Tibial nerve (tissue), 4 donors: Measurements from ENCODE around the gene CDS2. TPM values are rescaled to one million over a fixed set of nuclear protein-coding genes. Genes with fewer than 3 reads are reported as not detected.
A peak's percentile ranks its signal among the peaks of the same experiment; 100 is the strongest.

Experiments
- DNase-seq, 2 donors: peaks; one replicate each; pipeline ENCODE4 v3.0.0-alpha.2; 2019; ENCODE audit warnings: low spot score in 2 of 2
- H3K27ac ChIP-seq, 4 donors: fragments of 200-600 bp; sonication (generic) in 3 of 4; one replicate each; pipeline ENCODE4 v1.5.1; 2017 to 2019; ENCODE audit warnings: mild to moderate bottlenecking in 1 of 4
- H3K27me3 ChIP-seq, 2 donors: fragments of 200-600 bp; sonication (generic) in 1 of 2; one replicate each; pipeline versions ENCODE4 v1.5.1 to v1.6.0; 2017 to 2019
- H3K36me3 ChIP-seq, 3 donors: fragments of 200-600 bp; sonication (generic); one replicate each; pipeline ENCODE4 v1.5.1; 2018 to 2019
- H3K4me1 ChIP-seq, 4 donors: fragments of 200-600 bp; sonication (generic) in 3 of 4; one replicate each; pipeline ENCODE4 v1.5.1; 2017 to 2019
- H3K4me3 ChIP-seq, 4 donors: fragments of 200-600 bp; sonication (generic) in 3 of 4; one replicate each; pipeline ENCODE4 v1.5.1; 2017 to 2019; ENCODE audit warnings: mild to moderate bottlenecking in 1 of 4, moderate library complexity in 1 of 4
- H3K9me3 ChIP-seq, 4 donors: fragments of 200-600 bp; sonication (generic) in 3 of 4; one replicate each; pipeline ENCODE4 v1.5.1; 2017 to 2019
- CTCF ChIP-seq, 5 experiments: fragments of 200-600 bp in 3 of 5; fragments of 450-650 bp in 2 of 5; sonication (generic) in 3 of 5; IDR thresholded peaks; one replicate each; pipeline ENCODE4 v1.5.1; 2016 to 2019; ENCODE audit warnings: antibody characterized with exemption in 5 of 5, mild to moderate bottlenecking in 3 of 5, moderate library complexity in 2 of 5
- EP300 ChIP-seq, 2 donors: sonication (generic); formaldehyde crosslinking; IDR thresholded peaks; one replicate each; pipeline ENCODE4 v1.6.1; 2017; ENCODE audit warnings: antibody characterized with exemption in 2 of 2, mild to moderate bottlenecking in 1 of 2
- POLR2A ChIP-seq, 2 donors: fragments of 450-650 bp; IDR thresholded peaks; one replicate each; pipeline ENCODE4 v1.6.1; 2017; ENCODE audit warnings: antibody characterized with exemption in 2 of 2, mild to moderate bottlenecking in 2 of 2, moderate library complexity in 2 of 2
- WGBS, 2 donors: methylation state at CpG; one replicate each; pipeline ENCODE4 v1.1.5; 2018; 5-methylcytosine and 5-hydroxymethylcytosine counted together
- total RNA-seq, 4 donors: library from RNA; depleted of rRNA; stranded (reverse); fragments of >200 nt; gene quantifications; one replicate each; pipeline ENCODE4 v1.1.0, GENCODE V29; 2016

The CDS2 gene
- total RNA-seq, 4 donors from 2014 or later, result 29.4 to 35.0 (median 34.1) TPM

DNA sequence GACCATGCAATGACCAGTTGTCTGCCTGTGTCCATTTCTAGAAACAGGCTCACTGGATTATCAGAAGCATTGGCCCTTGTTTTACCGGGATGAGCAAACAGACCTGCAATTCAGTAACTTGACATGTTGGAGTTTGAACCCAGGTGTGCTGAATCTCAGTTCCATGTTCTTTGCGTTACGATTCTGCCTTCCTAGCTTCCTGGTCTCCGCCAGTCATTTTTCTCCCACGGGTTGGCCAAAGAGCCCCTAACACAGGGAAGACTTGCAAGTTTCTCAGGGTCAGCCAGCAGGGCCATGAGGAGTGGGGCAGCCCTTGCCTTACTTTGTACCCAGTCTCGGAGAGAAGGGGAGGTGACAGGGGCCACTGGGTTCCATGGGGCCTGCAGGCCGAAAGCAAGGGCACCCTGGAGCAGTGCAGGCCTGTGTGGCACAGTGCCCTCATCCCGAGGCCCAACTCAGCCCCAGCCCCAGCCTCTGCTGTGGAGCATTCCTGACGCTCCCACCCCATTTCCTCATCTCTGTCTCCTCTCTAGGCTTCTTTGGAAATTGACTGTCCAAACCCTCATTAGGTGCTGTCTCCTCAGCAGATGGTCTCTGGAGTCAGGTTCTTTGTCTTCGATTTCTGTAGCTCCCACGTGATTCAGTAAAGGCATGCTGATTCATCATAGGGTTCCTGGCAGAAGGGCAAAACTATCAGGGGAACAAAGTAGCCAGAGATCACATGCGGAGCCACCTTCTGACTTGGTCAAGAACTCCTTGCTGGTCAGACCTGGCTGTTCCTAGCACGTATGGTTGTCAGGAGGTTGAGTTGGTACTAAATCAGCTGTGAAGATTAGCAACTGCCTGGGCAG lies 23.6 kb downstream of the CDS2 start:
- Histone ChIP-seq H3K4me1 (peaks cover 0 to 70% (median 24%) of the 10 kb centered on the region in 4 donors), H3K4me3 (no peak overlapping the region), H3K9me3 (no peaks in the 10 kb centered on the region), H3K27me3 (no peaks in the 10 kb centered on the region), H3K36me3 (no peaks in the 10 kb centered on the region), H3K27ac (peak overlapping the region in 1 of 4 donors; percentile 52)
- 80 to 84% methylated on average over 13 of the region's 13 CpGs for WGBS, 2 donors
- DNase-seq, result no peak
- TF ChIP-seq EP300 (IDR thresholded peaks at IDR 0.05) (no peak), POLR2A (IDR thresholded peaks at IDR 0.05) (no peak), CTCF (IDR thresholded peaks at IDR 0.05) (no peak)

DNA sequence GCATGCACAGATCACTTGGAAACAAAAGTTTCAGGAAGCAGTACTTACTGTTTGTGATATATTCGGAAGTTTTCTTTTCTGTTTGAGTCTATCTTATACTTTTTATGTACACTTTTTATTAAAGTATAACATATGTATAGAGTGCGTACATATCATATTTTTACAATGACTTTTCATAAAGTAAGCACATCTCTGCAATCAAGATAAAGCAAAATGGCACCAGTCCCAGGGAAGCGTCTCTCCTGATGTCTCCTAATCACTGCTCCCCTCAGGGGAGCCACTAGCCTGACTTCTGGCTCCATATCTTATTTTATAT lies 26.3 kb downstream of the CDS2 start:
- H3K4me3 ChIP-seq, result no peak overlapping the region
- 91% methylated on average over 3 of the region's 3 CpGs for WGBS, 2 donors
- no peaks in the 10 kb centered on the region for H3K9me3 ChIP-seq
- DNase-seq, result no peak
- H3K27ac ChIP-seq, result no peak overlapping the region
- TF ChIP-seq CTCF (IDR thresholded peaks at IDR 0.05) (no peak), POLR2A (IDR thresholded peaks at IDR 0.05) (no peak), EP300 (IDR thresholded peaks at IDR 0.05) (no peak)
- H3K4me1 ChIP-seq, result peaks cover 0 to 59% (median 11%) of the 10 kb centered on the region in 4 donors
- H3K36me3 ChIP-seq, result no peaks in the 10 kb centered on the region
- no peaks in the 10 kb centered on the region for H3K27me3 ChIP-seq

- 76 to 79% methylated on average over 5 of the region's 5 CpGs for WGBS, 2 donors
- Histone ChIP-seq H3K9me3 (no peaks in the 10 kb centered on the region), H3K36me3 (no peaks in the 10 kb centered on the region), H3K4me1 (peaks cover 0 to 52% (median 9%) of the 10 kb centered on the region in 4 donors), H3K27me3 (no peaks in the 10 kb centered on the region), H3K4me3 (no peak overlapping the region), H3K27ac (no peak overlapping the region)
- DNase-seq, result no peak
- TF ChIP-seq EP300 (IDR thresholded peaks at IDR 0.05) (no peak), CTCF (IDR thresholded peaks at IDR 0.05) (no peak), POLR2A (IDR thresholded peaks at IDR 0.05) (no peak)
Measured at GRCh38 chr20:5153612-5154542, 27.1 kb downstream of the CDS2 start.

DNA sequence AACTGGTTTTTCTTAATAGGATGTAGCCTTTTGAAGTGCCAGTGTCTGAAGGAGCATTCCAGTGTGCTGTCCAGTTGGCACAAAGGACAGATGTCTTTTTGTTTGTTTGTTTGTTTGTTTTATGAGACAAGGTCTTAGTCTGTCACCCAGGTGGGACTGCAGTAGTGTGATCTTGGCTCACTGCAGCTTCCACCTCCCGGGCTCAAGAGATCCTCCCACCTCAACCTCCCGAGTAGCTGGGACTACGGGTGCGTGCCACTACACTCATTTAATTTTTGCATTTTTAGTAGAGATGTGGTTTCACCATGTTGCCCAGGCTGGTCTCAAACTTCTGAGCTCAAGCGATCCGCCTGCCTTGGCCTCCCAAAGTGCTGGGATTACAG lies 27.7 kb downstream of the CDS2 start:
- H3K9me3 ChIP-seq, result no peaks in the 10 kb centered on the region
- TF ChIP-seq CTCF (IDR thresholded peaks at IDR 0.05) (no peak), EP300 (IDR thresholded peaks at IDR 0.05) (no peak), POLR2A (IDR thresholded peaks at IDR 0.05) (no peak)
- H3K27me3 ChIP-seq, result no peaks in the 10 kb centered on the region
- DNase-seq, result no peak
- H3K27ac ChIP-seq, result no peak overlapping the region
- 94% methylated on average over 6 of the region's 6 CpGs for WGBS, 2 donors
- H3K36me3 ChIP-seq, result no peaks in the 10 kb centered on the region
- H3K4me1 ChIP-seq, result peaks cover 0 to 45% (median 9%) of the 10 kb centered on the region in 4 donors
- H3K4me3 ChIP-seq, result no peak overlapping the region

GRCh38 chr20:5155404-5155803 lies 28.6 kb downstream of the CDS2 start:
- no peak overlapping the region for H3K4me3 ChIP-seq
- H3K36me3 ChIP-seq, result no peaks in the 10 kb centered on the region
- DNase-seq, result no peak
- H3K27me3 ChIP-seq, result no peaks in the 10 kb centered on the region
- H3K4me1 ChIP-seq, result peaks cover 0 to 36% (median 9%) of the 10 kb centered on the region in 4 donors
- H3K27ac ChIP-seq, result no peak overlapping the region
- no peaks in the 10 kb centered on the region for H3K9me3 ChIP-seq
- TF ChIP-seq CTCF (IDR thresholded peaks at IDR 0.05), result no peak
- 76 to 86% methylated on average over 2 of the region's 2 CpGs for WGBS, 2 donors
